AG08395 (cell line): Measurements from ENCODE around the gene ATP8B2.
"Not testable (repeated sequence)": the region's sequence is repeated elsewhere in the genome, so short reads cannot be mapped to it uniquely, and the experiment has no call there.

Source experiments
- DNase-seq: peaks from one replicate; pipeline ENCODE4 v3.0.0; 2012; ENCODE audit warnings: mixed read lengths, low spot score

The ATP8B2 gene

DNA sequence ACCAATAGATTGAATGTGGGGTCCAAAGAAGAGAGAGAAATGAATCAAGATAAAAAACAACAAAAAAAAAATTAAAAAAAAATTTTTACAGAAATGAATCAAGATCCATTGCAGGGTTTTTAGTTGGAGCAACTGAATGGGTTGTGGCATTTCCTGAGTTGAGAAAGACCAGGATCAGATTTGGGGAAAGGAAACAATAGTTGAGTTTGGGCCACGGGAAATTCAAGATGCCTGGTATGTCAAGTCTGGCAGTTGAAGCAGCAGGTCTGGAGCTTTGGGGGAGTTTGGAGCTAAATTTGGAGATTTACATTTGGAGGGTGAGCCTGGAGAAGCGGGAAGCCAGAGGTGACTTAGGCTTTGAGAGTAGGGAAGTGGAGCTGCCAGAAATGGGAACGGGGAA, 22.6 kb downstream of the ATP8B2 start:
- no peak for DNase-seq

DNA sequence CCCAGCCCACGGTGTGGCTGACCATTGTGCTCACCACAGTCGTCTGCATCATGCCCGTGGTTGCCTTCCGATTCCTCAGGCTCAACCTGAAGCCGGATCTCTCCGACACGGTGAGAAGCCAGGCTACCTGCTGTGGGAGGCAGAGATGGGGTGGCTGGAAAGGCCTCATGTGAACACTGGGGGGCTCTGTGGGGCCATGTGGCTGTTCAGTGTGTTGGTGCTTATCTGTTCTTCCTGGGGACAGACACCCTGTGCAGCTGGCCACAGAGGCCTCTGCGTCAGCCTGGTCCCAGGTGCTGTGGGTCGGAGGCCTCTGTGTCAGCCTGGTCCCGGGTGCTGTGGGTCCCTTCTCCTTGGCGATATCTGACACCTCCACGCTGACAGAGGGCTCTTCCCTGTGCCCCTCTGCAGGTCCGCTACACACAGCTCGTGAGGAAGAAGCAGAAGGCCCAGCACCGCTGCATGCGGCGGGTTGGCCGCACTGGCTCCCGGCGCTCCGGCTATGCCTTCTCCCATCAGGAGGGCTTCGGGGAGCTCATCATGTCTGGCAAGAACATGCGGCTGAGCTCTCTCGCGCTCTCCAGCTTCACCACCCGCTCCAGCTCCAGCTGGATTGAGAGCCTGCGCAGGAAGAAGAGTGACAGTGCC, 23.2 kb downstream of the ATP8B2 start:
- no peak for DNase-seq

DNA sequence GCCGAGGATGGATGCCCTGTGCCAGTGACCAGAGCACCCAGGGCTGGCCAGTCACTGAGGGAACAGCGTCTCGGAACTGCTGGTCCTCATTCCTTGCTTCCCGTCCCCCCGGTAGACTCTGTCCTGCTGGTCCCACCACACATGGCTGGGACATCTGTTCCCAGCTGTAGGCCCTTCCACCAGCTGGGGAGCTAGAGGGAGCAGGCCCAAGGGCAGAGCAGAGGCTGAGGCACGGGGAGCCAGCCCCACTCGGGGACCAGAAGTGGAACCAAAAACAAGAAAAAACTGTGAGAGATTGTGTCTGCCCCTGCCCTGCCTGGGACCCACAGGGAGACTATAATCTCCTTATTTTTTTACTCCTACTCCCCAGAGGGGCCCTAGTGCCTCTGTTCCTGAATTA, 23.8 kb downstream of the ATP8B2 start:
- no peak for DNase-seq

DNA sequence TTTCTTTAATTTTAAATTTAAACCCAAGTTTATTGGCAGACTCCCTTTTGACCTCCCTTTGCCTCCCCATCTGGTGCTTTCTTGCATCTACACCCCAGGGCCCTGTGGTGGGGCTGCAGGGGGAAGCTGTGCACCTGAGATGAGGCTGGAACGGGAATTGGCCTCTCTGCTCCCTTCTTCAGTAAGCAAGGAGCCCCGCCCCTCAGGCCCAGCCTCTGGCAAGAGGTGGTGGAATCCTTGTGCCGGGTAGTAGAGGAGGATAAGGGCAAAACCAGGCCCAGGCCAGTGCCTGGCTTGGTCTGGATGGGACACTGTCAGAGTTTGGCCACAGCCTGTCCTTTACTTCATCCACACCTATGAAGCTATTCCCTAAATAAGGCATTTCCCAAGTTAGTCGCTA, 25.1 kb downstream of the ATP8B2 start:
- DNase-seq, result no peak

DNA sequence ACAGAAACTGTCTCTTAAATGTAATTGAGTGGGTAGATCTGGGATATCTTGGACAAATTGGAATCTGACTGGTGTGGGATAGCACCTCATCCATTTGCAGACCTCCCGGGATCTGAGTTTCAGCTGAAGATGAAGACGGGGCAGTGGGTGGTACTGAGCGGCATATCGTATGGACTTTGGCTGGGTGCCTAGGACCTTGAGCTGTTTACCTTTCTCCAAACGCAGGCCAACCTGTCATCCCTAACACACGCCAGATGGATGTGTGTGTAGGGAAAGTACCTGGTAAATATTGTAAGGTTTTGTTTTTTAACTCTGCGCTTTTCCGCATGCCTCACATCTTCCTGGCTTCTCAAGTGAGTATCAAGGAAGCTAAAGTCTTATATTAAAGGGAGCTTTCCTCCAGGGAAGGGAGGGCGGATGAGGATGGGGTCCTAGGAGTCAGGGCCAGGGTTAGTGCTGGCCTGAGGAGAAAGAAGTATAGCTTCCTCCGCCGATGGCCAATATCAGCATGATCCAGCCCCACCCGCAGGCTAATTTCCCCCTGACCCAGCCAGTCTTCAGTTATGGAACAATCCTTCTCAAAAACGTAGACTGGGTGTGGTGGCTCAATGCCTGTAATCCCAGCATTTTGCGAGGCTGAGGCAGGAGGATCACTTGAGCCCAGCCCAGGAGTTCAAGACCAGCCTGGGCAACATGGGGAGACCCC, 26.2 kb downstream of the ATP8B2 start:
- no peak for DNase-seq

DNA sequence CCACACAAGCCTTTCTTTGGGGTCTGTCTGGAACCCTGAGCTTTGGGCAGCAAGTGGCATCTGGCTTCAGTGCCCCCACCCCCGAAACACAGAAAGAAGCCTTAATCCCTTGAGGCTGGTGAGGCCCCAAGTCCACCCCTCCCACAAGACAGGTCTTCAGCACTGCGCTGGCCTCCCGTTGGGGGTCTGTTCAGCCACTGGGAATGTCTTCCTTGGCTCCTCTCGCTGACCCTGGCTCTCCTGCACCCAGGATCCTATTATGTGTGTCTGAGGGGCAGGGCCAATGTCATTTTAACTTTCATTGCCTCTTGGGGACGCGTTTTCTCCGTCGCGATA, 26.9 kb downstream of the ATP8B2 start:
- DNase-seq, result no peak

DNA sequence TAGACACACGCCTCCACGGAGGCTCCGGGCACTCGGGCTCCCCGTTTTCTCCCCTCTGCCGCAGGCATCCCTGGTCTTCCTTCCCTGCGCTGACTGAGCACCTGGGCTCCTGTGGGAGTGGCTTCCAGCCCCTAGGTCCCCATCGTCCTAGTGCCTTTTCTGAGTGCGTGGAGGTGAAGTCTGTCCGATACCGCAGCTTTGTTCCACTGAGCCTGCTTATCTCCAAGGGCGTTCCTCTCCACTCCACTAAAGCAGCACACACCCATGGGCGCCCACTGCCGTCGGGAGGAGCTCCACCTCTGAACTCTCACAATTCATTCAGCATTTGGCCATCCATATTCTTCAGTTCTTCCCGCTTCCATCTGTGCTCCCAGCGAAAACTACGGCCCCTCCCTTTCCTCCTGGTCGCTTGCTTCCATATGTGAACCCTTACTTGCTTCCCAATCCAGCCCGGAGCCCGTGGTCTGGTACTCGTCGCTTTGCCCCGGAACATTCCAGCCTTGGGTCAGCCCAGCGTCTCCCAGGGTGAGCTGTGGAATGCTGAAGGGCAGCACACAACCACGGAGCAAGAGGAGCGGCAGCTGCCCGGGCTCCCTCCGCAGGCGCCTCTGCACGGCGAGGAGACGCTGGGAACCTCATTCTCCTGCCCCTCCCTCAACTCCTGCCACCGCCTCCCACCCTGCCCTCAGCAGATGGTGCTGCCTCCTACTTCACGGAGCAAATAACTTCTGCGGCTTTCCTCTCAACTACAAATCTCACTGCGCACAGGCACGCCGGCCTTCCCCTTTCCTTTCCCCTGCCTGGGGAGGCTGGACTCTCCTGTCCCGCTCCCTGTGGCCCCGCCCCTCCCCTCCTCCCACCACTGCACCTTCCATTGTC, 27.5 kb downstream of the ATP8B2 start:
- peak; percentile 53 for DNase-seq

DNA sequence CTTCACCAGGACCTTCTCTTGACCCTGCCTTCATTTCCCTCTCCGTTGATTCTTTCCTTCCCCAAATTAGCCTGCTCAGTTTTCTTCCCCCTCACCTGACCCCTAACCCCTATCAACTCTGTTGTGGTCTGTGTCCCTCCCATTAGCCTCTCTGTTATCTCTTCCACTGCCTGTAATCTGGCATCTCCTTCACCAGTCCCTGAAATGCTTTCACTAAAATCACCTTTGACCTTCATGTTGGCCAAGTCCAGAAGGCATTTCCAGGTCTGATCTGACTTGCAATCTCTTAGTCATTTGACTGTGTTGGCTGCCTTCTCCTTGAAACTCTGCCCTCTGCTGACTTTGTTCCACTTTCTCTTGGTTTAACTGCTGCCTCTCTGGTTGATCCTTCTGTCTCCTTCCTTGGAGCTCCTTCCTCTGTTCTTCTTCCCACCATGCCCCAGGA, 28.2 kb downstream of the ATP8B2 start:
- peak; percentile 67 for DNase-seq

DNA sequence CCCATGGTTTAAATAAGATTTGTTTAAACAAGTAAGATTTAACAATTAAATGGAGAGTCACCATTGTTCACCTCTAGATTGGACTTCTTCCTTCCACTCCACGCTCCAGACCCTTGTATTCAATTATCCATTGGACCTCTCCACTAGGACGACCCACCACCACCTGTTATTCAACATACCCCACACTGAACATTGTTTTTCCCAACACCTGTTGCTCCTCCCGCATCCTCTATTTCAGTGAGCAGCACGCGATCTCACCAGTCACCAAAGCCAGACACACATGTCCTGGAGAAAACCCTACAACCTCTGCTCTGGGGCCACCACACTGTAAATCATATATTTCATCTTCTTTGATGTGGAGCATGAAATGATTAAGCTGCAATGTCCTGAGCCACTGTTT, 28.6 kb downstream of the ATP8B2 start:
- DNase-seq, result no peak

DNA sequence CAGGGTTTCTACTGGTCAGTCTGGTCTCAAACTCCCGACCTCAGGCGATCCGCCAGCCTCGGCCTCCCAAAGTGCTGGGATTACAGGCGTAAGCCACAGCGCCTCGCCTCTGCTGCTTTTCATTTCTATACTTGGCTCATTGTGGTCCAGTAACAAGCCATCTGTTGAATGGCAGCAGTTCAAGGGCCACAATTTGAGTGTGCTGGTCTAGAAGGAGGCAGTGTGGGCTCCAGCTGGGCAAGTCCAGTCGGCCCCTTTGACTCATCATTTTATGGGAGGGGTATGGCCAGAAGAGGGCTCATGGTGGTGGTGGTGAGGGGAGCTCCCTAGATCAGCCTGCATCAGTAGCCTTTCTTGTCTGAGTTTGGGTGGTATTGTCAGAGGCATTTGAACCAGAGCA, 33.2 kb downstream of the ATP8B2 start:
- peak; percentile 0 for DNase-seq

DNA sequence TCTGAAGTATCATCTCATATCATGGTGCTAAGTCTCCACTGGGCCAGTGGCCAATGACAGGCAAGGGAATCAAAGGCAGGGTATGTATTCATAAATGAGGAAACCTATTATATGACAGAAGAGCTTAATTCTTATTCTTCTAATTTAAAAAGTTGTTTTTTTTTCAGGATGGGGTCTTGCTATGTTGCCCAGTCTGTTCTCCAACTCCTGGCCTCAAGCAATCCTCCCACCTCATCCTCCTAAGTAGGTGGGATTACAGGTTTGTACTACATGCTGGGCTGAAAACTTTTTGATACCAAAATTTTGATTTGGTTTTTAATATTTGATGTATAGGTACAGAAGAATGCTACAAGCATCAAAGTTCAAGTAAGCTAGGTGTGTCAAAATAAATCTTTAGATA, 35.0 kb downstream of the ATP8B2 start:
- no peak for DNase-seq

DNA sequence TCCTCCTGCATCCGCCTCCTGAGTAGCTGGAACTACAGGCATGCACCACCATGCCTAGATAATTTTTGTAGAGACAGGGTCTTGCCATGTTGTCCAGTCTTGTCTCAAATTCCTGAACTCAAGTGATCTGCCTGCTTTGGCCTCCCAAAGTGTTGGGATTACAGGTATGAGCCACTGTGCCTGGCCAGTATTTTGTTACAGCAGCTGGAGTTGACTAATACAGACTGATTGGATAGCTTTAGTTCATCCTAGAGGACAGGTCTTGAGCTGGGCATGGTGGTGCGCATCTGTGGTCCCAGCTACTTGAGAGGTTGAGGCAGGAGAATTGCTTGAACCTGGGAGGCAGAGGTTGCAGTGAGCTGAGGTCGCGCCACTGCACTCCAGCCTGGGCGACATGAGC, 35.6 kb downstream of the ATP8B2 start:
- not testable (repeated sequence) for DNase-seq

DNA sequence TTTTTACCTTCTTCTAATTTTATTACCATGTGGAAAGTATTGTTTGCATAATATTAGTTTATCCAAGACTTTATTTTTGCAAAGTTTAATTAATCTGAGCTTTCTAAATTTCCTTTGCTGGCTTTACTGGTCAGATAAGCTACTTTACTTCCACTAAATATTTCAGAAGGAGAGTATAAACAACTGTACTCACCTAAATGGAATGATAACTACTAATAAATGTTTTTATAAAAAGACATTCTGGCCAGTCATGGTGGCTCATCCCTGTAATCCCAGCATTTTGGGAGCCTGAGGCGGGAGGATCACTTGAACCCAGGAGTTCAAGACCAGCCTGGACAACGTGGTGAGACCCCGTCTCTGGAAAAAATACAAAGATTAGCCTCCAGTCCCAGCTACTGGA, 36.0 kb downstream of the ATP8B2 start:
- peak; percentile 1 for DNase-seq

DNA sequence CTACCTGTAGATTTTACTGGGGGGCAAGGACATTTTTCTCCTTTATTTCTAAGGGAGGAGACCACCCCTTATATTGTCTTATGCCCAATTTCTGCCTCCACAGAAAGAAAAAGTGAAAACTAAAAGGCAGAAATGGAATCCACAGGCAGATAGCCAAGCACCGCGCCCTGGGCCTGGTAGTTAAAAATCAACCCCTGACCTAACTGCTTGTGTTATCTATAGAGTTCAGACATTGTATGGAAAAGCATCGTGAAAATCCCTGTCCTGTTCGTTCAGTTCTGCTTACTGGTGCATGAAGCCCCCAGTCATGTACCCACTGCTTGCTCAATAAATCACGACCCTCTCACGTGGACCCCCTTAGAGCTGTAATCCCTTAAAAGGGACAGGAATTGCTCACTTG, 46.1 kb downstream of the ATP8B2 start:
- DNase-seq, result no peak

DNA sequence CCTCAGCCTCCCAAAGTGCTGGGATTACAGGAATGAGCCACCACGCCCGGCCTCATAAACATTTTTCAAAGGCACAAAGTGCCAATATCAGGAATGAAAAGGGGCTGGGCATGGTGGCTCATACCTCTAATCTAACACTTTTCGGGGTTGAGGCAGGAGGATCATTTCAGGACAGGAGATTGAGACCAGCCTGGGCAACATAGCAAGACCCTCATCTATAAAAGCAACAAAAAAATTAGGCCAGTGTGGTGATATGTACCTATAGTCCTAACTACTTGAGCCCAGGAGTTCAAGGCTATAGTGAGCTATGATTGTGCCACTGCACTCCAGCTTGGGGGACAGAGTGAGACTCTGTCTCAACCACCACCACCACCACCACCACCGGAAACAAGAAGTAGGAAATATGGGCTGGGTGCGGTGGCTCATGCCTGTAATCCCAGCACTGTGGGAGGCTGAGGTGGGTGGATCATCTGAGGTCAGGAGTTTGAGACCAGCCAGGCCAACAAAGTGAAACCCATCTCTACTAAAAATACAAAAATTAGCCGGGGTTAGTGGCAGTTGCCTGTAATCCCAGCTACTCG, 48.5 kb downstream of the ATP8B2 start:
- not testable (repeated sequence) for DNase-seq

DNA sequence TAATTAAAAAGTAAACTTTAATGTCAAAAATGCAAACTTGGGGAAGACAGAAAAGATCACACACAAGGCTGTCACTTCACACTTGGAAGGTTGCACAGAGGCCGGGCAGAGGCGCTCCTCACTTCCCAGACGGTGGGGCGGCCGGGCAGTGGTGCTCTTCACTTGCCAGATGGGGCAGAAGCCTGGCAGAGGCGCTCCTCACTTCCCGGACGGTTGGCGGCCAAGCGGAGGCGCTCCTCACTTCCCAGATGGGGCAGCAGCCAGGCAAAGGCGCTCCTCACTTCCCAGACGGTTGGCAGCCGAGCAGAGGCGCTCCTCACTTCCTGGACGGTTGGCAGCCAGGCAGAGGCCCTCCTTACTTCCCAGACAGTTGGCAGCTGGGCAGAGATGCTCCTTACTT, 54.0 kb downstream of the ATP8B2 start:
- DNase-seq, result no peak

DNA sequence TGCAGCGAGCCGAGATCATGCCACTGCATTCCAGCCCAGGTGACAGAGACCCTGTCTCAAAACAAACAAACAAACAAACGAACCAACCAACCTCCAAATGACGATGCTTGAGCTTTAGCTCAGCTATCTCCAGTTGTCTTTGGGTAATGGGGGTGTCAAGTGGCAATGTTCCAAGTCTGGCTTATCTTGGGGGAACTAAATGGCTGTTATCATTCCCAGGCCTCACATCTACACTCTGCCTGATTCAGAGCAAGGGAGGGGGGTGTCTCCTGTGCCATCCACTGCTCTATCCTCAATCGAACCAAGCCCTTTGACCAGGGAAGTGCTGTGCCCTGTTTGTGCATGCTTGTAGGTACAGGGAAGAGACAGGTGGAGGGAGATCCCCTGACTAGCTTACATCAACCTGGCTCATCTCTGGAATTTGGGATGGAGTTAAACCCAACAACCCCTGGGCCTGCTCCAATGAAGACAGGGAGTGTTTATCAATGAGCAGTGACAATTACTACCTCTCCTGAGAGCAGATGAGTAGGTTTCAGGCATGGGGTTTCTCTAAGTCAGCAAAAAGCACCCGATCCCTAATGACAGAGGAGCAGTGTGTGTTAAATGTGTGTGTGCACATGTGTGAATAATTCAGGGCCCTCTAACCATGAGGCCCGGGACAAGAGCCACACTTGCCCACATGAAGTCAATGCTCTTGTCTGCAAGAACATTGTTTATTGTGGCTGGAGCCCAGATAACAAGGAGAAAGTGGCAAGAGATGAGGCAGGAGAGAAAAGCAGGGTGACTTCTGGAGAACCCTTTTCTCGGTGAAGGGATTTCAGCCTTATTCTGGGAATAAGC, 59.5 kb downstream of the ATP8B2 start:
- no peak for DNase-seq

DNA sequence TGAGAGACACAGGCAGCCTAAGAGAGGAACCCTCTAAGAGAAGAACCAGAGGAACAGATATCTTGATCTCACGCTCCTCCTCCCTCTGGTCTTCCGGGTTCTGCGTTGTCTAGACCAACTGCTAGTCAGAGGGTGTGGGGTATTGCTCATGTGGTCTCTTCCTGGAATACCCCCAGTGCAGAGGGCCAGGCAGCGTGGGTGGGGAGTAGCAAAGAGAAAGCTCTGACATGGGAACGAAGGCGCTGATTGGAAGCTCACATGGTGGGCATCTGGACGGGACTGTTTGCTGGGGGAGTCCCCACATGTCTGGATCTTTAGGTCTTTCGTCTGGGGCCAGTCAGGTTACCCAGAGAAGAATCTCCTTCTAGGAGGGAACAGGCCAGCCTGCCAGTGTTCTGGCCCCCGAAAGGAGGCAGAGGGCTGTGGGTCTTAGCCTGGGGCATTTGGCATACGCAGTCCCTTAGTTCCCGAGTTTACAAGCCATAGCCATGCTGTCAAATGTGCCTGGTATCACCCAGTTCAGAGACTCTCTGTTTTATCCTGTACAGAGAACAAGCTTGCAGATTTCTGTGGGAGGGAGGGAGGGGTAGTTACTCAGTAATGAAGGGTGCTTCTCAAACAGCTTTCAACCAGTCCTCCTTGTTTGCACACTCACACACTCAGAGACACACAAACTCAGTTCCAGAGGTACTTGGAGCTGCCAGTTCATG, 61.5 kb downstream of the ATP8B2 start:
- DNase-seq, result peak; percentile 23

DNA sequence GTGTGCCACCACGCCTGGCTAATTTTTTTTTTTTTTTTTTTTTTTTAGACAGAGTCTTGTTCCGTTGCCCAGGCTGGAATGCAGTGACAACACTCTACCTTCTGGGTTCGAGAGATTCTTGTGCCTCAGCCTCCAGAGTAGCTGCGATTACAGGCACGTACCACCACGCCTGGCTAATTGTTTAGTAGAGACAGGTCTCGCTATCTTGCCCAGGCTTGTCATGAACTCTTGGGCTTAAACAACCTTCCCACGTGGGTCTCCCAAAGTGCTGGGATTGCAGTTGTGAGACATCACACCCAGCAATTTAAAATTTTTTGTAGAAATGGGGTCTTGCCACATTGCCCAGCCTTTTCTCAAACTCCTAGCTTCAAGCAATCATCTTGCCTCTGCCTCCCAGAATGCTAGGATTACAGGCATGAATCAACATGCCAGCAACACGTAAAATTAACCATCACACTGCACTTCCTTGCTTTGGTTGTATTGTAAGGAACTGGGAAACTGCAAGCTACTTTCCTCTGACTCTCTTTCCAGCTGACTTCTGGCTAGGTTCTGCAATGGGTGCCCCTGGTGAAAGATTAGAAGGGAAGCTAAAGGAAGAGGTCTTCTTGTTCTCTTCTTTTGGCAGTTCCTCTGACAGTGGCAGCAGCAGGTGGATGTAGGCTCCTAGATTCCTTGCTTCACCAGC, 65.9 kb downstream of the ATP8B2 start:
- DNase-seq, result no peak

DNA sequence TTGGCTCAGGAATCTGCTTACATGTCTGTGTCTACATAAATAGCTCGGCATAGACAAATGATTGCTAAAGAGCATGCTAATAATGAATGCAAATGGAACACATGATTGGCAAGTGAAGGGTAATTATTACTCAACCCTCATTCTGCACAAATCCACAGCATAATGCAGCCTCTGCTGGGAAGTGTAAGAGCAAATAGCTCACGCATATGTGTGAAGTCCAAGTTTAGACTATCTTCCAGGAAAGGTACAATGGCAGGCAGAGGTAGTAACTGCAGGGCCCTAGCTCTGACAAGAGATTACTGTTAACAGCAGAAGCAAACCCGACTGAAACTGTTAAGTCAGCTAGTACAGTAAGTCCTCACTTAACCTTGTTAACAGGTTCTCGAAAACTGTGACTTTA, 72.8 kb downstream of the ATP8B2 start:
- no peak for DNase-seq

DNA sequence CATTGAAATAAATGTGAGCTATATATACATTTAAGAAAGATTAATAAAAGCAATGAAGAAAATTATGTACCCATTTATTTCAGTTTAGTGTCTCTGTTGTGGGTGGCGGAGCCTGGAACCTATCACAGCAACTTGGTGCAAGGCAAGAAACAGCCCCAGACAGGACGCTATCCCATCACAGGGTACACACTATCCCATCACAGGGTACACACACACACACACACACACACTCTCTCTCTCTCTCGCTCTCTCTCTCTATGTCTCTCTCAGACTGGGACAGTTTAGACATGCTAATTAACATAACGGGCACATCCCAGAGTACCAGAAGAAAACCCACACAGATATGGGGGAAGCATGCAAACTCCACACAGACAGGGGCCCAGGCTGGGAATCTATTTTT, 73.4 kb downstream of the ATP8B2 start:
- no peak for DNase-seq
